ENCODE measurements around the gene FAM171A1. TPM values are rescaled to one million over a fixed set of nuclear protein-coding genes. Genes with fewer than 3 reads are reported as not detected.

FAM171A1 gene
- total RNA-seq, 2 donors from 2014 or later = 12.1 to 16.3 TPM

- no peak for DNase-seq (ENCODE audit: low spot score)
- intact Hi-C loops (cut with DNase I) = no loop called here
Observed at GRCh38 chr10:15379078-15379477, 8.0 kb upstream of the FAM171A1 start.

GRCh38 chr10:15378569-15378968 lies 7.5 kb upstream of the FAM171A1 start:
- intact Hi-C loops (cut with DNase I) = no loop called here
- DNase-seq (ENCODE audit: low spot score) = no peak

- no peak for DNase-seq (ENCODE audit: low spot score)
- intact Hi-C loops (cut with DNase I) = loop anchor here in 1 of 2 donors (5.0 kb wide), 1 partner anchor 162 kb away; no protein-coding TSS in a partner anchor
Observed at GRCh38 chr10:15374566-15374965, 3.5 kb upstream of the FAM171A1 start.

- no peak for DNase-seq (ENCODE audit: low spot score)
- intact Hi-C loops (cut with DNase I) = loop anchor here in 1 of 2 donors (5.0 kb wide), 1 partner anchor 162 kb away; no protein-coding TSS in a partner anchor
Observed at GRCh38 chr10:15374156-15374555, 3.1 kb upstream of the FAM171A1 start.

- no peak for DNase-seq (ENCODE audit: low spot score)
- intact Hi-C loops (cut with DNase I) = loop anchor here in 1 of 2 donors (5.0 kb wide), 1 partner anchor 161 kb away; no protein-coding TSS in a partner anchor
Observed at GRCh38 chr10:15373199-15373598, 2.1 kb upstream of the FAM171A1 start.

- no peak for DNase-seq (ENCODE audit: low spot score)
- intact Hi-C loops (cut with DNase I) = loop anchor here in 1 of 2 donors (5.0 kb wide), 1 partner anchor 158 kb away; no protein-coding TSS in a partner anchor
Observed at GRCh38 chr10:15370212-15370855, 755 bp downstream of the FAM171A1 start.

- intact Hi-C loops (cut with DNase I) = loop anchor here (5.0 to 10.0 kb wide), 2 partner anchors 155 to 157 kb away; no protein-coding TSS in a partner anchor
Observed at GRCh38 chr10:15369256-15370211, 1.6 kb downstream of the FAM171A1 start.

GRCh38 chr10:15368101-15368855 lies 2.8 kb downstream of the FAM171A1 start:
- intact Hi-C loops (cut with DNase I) = loop anchor here in 1 of 2 donors (10.0 kb wide), 1 partner anchor 153 kb away; no protein-coding TSS in a partner anchor
- DNase-seq (ENCODE audit: low spot score) = no peak

More at GRCh38 chr10:15369256-15370211, 1.6 kb downstream of the FAM171A1 start:
- DNase-seq (ENCODE audit: low spot score) = peak; percentile 81

- intact Hi-C loops (cut with DNase I) = loop anchor here in 1 of 2 donors (10.0 kb wide), 1 partner anchor 153 kb away; no protein-coding TSS in a partner anchor
- no peak for DNase-seq (ENCODE audit: low spot score)
Observed at GRCh38 chr10:15367296-15368085, 3.6 kb downstream of the FAM171A1 start.

GRCh38 chr10:15365692-15366091 lies 5.4 kb downstream of the FAM171A1 start:
- intact Hi-C loops (cut with DNase I) = loop anchor here in 1 of 2 donors (10.0 kb wide), 1 partner anchor 151 kb away; no protein-coding TSS in a partner anchor
- DNase-seq (ENCODE audit: low spot score) = no peak

GRCh38 chr10:15364001-15364400 lies 7.1 kb downstream of the FAM171A1 start:
- intact Hi-C loops (cut with DNase I) = loop anchor here in 1 of 2 donors (10.0 kb wide), 1 partner anchor 149 kb away; no protein-coding TSS in a partner anchor
- DNase-seq (ENCODE audit: low spot score) = no peak

GRCh38 chr10:15363031-15363430 lies 8.1 kb downstream of the FAM171A1 start:
- DNase-seq (ENCODE audit: low spot score) = no peak
- intact Hi-C loops (cut with DNase I) = loop anchor here in 1 of 2 donors (10.0 kb wide), 1 partner anchor 148 kb away; no protein-coding TSS in a partner anchor

GRCh38 chr10:15361131-15361530 lies 10.0 kb downstream of the FAM171A1 start:
- intact Hi-C loops (cut with DNase I) = loop anchor here in 1 of 2 donors (10.0 kb wide), 1 partner anchor 146 kb away; no protein-coding TSS in a partner anchor
- no peak for DNase-seq (ENCODE audit: low spot score)

- DNase-seq (ENCODE audit: low spot score) = no peak
- intact Hi-C loops (cut with DNase I) = loop anchor here in 1 of 2 donors (10.0 kb wide), 1 partner anchor 146 kb away; no protein-coding TSS in a partner anchor
Observed at GRCh38 chr10:15360566-15360965, 10.5 kb downstream of the FAM171A1 start.

GRCh38 chr10:15353471-15354017 lies 17.5 kb downstream of the FAM171A1 start:
- no peak for DNase-seq (ENCODE audit: low spot score)
- intact Hi-C loops (cut with DNase I) = no loop called here

- intact Hi-C loops (cut with DNase I) = no loop called here
- no peak for DNase-seq (ENCODE audit: low spot score)
Observed at GRCh38 chr10:15352836-15353235, 18.3 kb downstream of the FAM171A1 start.

GRCh38 chr10:15352201-15352600 lies 18.9 kb downstream of the FAM171A1 start:
- intact Hi-C loops (cut with DNase I) = no loop called here
- DNase-seq (ENCODE audit: low spot score) = no peak

Measured in posterior vena cava (tissue), 2 donors.